ENCODE measurements around the gene MPP2. TPM values are rescaled to one million over a fixed set of nuclear protein-coding genes. Genes with fewer than 3 reads are reported as not detected.

MPP2 gene
- total RNA-seq, 1 experiment from 2014 or later, result 5.6 TPM

DNA sequence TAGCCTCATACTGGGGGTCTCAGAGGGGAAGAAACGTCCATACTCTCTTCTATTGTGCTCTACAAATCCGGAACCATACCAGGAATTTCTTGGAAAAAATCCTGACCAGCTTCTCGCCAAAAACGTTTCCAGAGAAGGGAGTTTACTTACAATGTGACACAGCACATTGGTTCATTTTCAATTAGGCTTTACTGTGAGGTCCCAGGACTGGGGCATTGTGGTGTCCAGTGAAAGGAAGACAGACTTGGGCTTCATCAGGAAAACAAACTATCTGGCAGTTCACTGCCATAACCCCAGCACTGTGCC lies 14.7 kb downstream of the MPP2 start:
- no peak overlapping the region for H3K4me3 ChIP-seq (ENCODE audit: low read depth, low read length)
- Mint-ChIP-seq H3K36me3 (ENCODE audit: insufficient read depth, unreplicated experiment) (no peaks in the 10 kb centered on the region), H3K27me3 (ENCODE audit: insufficient read depth, unreplicated experiment) (no peaks in the 10 kb centered on the region), H3K9me3 (ENCODE audit: unreplicated experiment) (no peaks in the 10 kb centered on the region), H3K4me1 (ENCODE audit: low read depth, unreplicated experiment) (no peaks in the 10 kb centered on the region), H3K4me3 (ENCODE audit: unreplicated experiment) (no peak overlapping the region), H3K27ac (ENCODE audit: unreplicated experiment) (no peak overlapping the region)
- no TSS peak for BruUV-seq (replicated peaks)
- ChIA-PET POLR2A (no interaction called here), CTCF (no interaction called here)
- intact Hi-C loops (cut with micrococcal nuclease; ENCODE audit: unreplicated experiment), result no loop called here
- no peaks in the 10 kb centered on the region for H3K9me3 ChIP-seq
- no peaks in the 10 kb centered on the region for H3K36me3 ChIP-seq (ENCODE audit: control insufficient read depth, insufficient read depth, low read length)
- DNase-seq, result no peak
- no peaks in the 10 kb centered on the region for H3K4me1 ChIP-seq
- no peaks in the 10 kb centered on the region for H3K27me3 ChIP-seq (replicated peaks; ENCODE audit: control insufficient read depth, insufficient read depth, low read length)
- TF ChIP-seq, protein P1, sequence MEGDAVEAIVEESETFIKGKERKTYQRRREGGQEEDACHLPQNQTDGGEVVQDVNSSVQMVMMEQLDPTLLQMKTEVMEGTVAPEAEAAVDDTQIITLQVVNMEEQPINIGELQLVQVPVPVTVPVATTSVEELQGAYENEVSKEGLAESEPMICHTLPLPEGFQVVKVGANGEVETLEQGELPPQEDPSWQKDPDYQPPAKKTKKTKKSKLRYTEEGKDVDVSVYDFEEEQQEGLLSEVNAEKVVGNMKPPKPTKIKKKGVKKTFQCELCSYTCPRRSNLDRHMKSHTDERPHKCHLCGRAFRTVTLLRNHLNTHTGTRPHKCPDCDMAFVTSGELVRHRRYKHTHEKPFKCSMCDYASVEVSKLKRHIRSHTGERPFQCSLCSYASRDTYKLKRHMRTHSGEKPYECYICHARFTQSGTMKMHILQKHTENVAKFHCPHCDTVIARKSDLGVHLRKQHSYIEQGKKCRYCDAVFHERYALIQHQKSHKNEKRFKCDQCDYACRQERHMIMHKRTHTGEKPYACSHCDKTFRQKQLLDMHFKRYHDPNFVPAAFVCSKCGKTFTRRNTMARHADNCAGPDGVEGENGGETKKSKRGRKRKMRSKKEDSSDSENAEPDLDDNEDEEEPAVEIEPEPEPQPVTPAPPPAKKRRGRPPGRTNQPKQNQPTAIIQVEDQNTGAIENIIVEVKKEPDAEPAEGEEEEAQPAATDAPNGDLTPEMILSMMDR (IDR thresholded peaks at IDR 0.05; ENCODE audit: insufficient read depth in 1 of 2, low read depth in 1 of 2, low read length in 1 of 2, severe bottlenecking in 1 of 2, unreplicated experiment in 1 of 2), result no peak

DNA sequence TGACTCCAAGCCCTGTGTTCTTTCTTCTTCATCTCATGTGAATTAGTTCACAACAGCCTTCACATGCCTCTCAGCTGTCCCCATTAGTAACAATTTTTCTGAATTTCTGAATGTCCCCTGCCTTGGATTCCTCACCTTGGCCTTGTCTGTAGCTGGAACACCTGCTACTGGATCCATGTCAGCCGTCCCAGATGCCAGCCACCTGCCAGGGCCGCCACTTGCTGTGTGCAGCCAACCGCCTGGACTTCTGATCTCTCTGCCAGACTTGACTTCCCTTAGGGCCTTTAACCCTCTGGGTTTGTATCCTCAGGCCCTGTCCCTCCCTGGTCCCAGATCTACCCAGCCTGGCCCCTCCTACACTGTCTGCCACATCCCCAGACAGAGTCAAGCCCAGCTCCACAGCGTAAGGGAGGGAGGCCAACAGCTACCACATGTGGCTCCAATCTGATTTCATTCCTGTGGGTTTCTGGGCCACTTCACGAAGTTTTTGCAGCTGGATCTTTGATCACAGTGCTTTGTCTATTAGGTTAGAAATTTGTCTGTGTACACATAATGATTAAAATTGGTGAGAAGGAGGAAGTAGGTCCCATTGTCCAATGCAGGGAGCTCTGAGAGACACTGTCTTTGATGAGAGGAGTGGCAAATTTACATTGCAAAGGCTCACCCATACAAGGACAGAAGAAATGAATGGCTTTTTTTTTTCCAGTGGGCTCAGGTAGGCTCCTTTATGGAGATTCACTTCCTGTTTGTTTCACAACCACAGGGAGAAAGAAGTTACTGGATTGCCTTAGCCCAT lies 15.3 kb downstream of the MPP2 start:
- H3K9me3 Mint-ChIP-seq (ENCODE audit: unreplicated experiment), result no peaks in the 10 kb centered on the region
- no peaks in the 10 kb centered on the region for H3K9me3 ChIP-seq
- no peaks in the 10 kb centered on the region for H3K4me1 Mint-ChIP-seq (ENCODE audit: low read depth, unreplicated experiment)
- TF ChIP-seq, protein P1 (IDR thresholded peaks at IDR 0.05; ENCODE audit: insufficient read depth in 1 of 2, low read depth in 1 of 2, low read length in 1 of 2, severe bottlenecking in 1 of 2, unreplicated experiment in 1 of 2), result no peak
- ChIA-PET POLR2A (no interaction called here), CTCF (no interaction called here)
- DNase-seq, result no peak
- no peaks in the 10 kb centered on the region for H3K27me3 ChIP-seq (replicated peaks; ENCODE audit: control insufficient read depth, insufficient read depth, low read length)
- no peaks in the 10 kb centered on the region for H3K36me3 ChIP-seq (ENCODE audit: control insufficient read depth, insufficient read depth, low read length)
- no peaks in the 10 kb centered on the region for H3K4me1 ChIP-seq
- BruUV-seq (replicated peaks), result no TSS peak
- intact Hi-C loops (cut with micrococcal nuclease; ENCODE audit: unreplicated experiment), result no loop called here
- no peaks in the 10 kb centered on the region for H3K36me3 Mint-ChIP-seq (ENCODE audit: insufficient read depth, unreplicated experiment)
- H3K27ac Mint-ChIP-seq (ENCODE audit: unreplicated experiment), result no peak overlapping the region
- H3K4me3 Mint-ChIP-seq (ENCODE audit: unreplicated experiment), result no peak overlapping the region
- H3K4me3 ChIP-seq (ENCODE audit: low read depth, low read length), result no peak overlapping the region
- H3K27me3 Mint-ChIP-seq (ENCODE audit: insufficient read depth, unreplicated experiment), result no peaks in the 10 kb centered on the region

DNA sequence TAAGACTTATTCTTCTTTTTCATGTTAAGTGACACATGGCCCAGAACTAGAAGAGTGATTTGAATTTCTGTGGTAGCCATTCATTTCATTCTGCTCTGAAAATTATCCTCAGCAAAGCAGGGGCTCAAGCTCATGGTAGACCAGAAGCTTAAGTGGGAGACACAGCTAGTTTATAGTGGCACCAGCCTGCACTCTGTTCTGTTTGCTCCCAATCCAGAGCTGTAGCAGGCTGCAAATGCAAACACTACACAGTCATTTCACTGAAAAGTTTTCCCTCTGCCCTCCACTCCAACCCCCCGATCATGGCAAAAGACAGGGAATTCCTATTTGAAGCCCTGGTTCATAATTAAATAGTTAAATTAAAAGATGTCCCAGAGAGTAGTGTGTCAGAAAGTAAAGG lies 17.1 kb downstream of the MPP2 start:
- DNase-seq, result no peak
- ChIA-PET CTCF (no interaction called here), POLR2A (no interaction called here)
- H3K4me3 ChIP-seq (ENCODE audit: low read depth, low read length), result no peak overlapping the region
- H3K27me3 ChIP-seq (replicated peaks; ENCODE audit: control insufficient read depth, insufficient read depth, low read length), result no peaks in the 10 kb centered on the region
- H3K4me1 ChIP-seq, result 0 out of 2 replicates have a peak, but pooled peaks cover 7% of the 10 kb centered on the region
- Mint-ChIP-seq H3K4me3 (ENCODE audit: unreplicated experiment) (no peak overlapping the region), H3K4me1 (ENCODE audit: low read depth, unreplicated experiment) (no peaks in the 10 kb centered on the region), H3K9me3 (ENCODE audit: unreplicated experiment) (no peaks in the 10 kb centered on the region), H3K27ac (ENCODE audit: unreplicated experiment) (no peak overlapping the region), H3K27me3 (ENCODE audit: insufficient read depth, unreplicated experiment) (no peaks in the 10 kb centered on the region), H3K36me3 (ENCODE audit: insufficient read depth, unreplicated experiment) (no peaks in the 10 kb centered on the region)
- TF ChIP-seq, protein P1 (IDR thresholded peaks at IDR 0.05; ENCODE audit: insufficient read depth in 1 of 2, low read depth in 1 of 2, low read length in 1 of 2, severe bottlenecking in 1 of 2, unreplicated experiment in 1 of 2), result no peak
- intact Hi-C loops (cut with micrococcal nuclease; ENCODE audit: unreplicated experiment), result no loop called here
- H3K9me3 ChIP-seq, result no peaks in the 10 kb centered on the region
- H3K36me3 ChIP-seq (ENCODE audit: control insufficient read depth, insufficient read depth, low read length), result no peaks in the 10 kb centered on the region
- no TSS peak for BruUV-seq (replicated peaks)

All from Caco-2 (cell line).